ENCODE results near the gene ZSWIM8. TPM values are rescaled to one million over a fixed set of nuclear protein-coding genes. Genes with fewer than 3 reads are reported as not detected.

Gene ZSWIM8
- polyA plus RNA-seq, 1 donor (not counting 4 experiments of a cell fraction or from before 2014, with no cell fraction given), result 34.2 TPM

DNA sequence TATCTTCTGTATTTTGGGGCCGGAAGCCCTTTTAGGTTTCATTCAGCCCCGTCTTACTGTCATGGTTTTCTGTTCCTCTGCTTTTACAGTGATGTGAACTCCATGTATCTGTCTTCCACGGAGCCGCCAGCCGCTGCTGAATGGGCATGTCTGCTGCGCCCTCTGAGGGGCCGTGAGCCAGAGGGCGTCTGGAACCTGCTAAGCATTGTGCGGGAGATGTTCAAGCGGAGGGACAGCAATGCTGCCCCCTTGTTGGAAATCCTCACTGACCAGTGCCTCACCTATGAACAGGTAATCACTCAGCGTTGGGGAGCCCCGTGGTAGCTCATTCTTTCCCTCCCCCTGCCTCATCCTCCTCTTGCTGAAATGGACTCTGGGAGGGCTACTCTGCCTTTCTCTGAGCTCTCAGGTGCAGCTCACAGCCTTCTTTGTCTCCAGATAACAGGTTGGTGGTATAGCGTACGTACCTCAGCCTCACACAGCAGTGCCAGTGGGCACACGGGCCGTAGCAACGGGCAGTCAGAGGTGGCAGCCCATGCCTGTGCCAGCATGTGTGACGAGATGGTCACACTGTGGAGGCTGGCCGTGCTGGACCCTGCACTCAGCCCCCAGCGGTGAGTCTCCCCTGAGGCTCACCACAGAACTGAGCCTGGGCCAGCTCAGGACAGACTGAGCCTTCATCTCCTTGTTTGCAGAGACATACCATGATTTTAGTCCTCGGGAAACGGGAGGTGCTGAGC is 5.7 kb downstream of the ZSWIM8 start:
- H3K9ac ChIP-seq (ENCODE audit: control insufficient read depth, extremely low read depth, insufficient read depth, low read length), result no peak overlapping the region
- TF ChIP-seq, protein P1, sequence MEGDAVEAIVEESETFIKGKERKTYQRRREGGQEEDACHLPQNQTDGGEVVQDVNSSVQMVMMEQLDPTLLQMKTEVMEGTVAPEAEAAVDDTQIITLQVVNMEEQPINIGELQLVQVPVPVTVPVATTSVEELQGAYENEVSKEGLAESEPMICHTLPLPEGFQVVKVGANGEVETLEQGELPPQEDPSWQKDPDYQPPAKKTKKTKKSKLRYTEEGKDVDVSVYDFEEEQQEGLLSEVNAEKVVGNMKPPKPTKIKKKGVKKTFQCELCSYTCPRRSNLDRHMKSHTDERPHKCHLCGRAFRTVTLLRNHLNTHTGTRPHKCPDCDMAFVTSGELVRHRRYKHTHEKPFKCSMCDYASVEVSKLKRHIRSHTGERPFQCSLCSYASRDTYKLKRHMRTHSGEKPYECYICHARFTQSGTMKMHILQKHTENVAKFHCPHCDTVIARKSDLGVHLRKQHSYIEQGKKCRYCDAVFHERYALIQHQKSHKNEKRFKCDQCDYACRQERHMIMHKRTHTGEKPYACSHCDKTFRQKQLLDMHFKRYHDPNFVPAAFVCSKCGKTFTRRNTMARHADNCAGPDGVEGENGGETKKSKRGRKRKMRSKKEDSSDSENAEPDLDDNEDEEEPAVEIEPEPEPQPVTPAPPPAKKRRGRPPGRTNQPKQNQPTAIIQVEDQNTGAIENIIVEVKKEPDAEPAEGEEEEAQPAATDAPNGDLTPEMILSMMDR (optimal IDR thresholded peaks at IDR 0.05 in 1 of 3, IDR thresholded peaks at IDR 0.05 in 1 of 3, conservative IDR thresholded peaks at IDR 0.05 in 1 of 3; ENCODE audit: extremely low read depth in 1 of 3, insufficient read depth in 2 of 3, low read length in 3 of 3), result no peak
- no peak for TF ChIP-seq EZH2 (IDR thresholded peaks at IDR 0.05; ENCODE audit: low read length)
- peaks cover 3% of the 10 kb centered on the region for H3K9me1 ChIP-seq (ENCODE audit: control insufficient read depth, extremely low read depth, insufficient read depth, low read length)
- no peak overlapping the region for H3K27ac ChIP-seq (ENCODE audit: control insufficient read depth, insufficient read depth, low read length)
- dilution Hi-C loops (cut with MboI; ENCODE audit: extremely low pct_ligation_motif_present, low sequenced_read_pairs), result no loop called here
- H3K4me1 ChIP-seq (ENCODE audit: control insufficient read depth, extremely low read depth, insufficient read depth, low read length), result peaks cover 7% of the 10 kb centered on the region
- H3K36me3 ChIP-seq (ENCODE audit: control insufficient read depth in 2 of 2, extremely low read depth in 1 of 2, insufficient read depth in 2 of 2, low read length in 2 of 2), result peaks cover 38 to 48% of the 10 kb centered on the region in 2 experiments
- H3K79me2 ChIP-seq (ENCODE audit: control insufficient read depth, insufficient read depth, low read length), result peaks cover 24% of the 10 kb centered on the region
- no peak overlapping the region for H3K4me3 ChIP-seq (ENCODE audit: control insufficient read depth in 2 of 3, extremely low read depth in 1 of 3, insufficient read depth in 2 of 3, low read depth in 1 of 3, low read length in 3 of 3)
- peaks cover 7% of the 10 kb centered on the region for H4K20me1 ChIP-seq (ENCODE audit: control insufficient read depth, extremely low read depth, insufficient read depth, low read length)
- no peaks in the 10 kb centered on the region for H3K9me3 ChIP-seq (ENCODE audit: control insufficient read depth, low read depth, low read length)
- DNase-seq (ENCODE audit: low read depth, low spot score) (no peak), FAIRE-seq (no peak)
- no peaks in the 10 kb centered on the region for H3K27me3 ChIP-seq (ENCODE audit: control insufficient read depth, extremely low read depth, insufficient read depth, low read length)
- H3K4me2 ChIP-seq (ENCODE audit: control insufficient read depth, extremely low read depth, insufficient read depth, low read depth, low read length), result no peak overlapping the region
- H2AFZ ChIP-seq (ENCODE audit: control insufficient read depth, low read length), result no peak overlapping the region

DNA sequence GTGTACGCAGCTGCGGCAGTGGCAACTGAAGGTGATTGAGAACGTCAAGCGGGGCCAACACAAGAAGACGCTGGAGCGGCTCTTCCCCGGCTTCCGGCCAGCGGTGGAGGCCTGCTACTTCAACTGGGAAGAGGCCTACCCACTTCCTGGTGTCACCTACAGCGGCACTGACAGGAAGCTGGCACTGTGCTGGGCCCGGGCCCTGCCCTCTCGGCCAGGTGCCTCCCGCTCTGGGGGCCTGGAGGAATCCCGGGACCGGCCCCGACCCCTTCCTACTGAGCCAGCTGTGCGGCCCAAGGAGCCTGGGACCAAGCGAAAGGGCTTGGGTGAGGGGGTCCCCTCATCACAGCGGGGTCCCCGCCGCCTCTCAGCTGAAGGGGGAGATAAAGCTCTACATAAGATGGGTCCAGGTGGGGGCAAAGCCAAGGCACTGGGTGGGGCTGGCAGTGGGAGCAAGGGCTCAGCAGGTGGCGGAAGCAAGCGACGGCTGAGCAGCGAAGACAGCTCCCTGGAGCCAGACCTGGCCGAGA is 6.5 kb downstream of the ZSWIM8 start:
- DNase-seq (ENCODE audit: low read depth, low spot score) (no peak), FAIRE-seq (no peak)
- H3K79me2 ChIP-seq (ENCODE audit: control insufficient read depth, insufficient read depth, low read length), result peaks cover 17% of the 10 kb centered on the region
- no peak overlapping the region for H3K4me3 ChIP-seq (ENCODE audit: control insufficient read depth in 2 of 3, extremely low read depth in 1 of 3, insufficient read depth in 2 of 3, low read depth in 1 of 3, low read length in 3 of 3)
- TF ChIP-seq EZH2 (IDR thresholded peaks at IDR 0.05; ENCODE audit: low read length), result no peak
- TF ChIP-seq, protein P1 (optimal IDR thresholded peaks at IDR 0.05 in 1 of 3, IDR thresholded peaks at IDR 0.05 in 1 of 3, conservative IDR thresholded peaks at IDR 0.05 in 1 of 3; ENCODE audit: extremely low read depth in 1 of 3, insufficient read depth in 2 of 3, low read length in 3 of 3), result no peak
- no peak overlapping the region for H3K4me2 ChIP-seq (ENCODE audit: control insufficient read depth, extremely low read depth, insufficient read depth, low read depth, low read length)
- no peaks in the 10 kb centered on the region for H3K27me3 ChIP-seq (ENCODE audit: control insufficient read depth, extremely low read depth, insufficient read depth, low read length)
- H3K27ac ChIP-seq (ENCODE audit: control insufficient read depth, insufficient read depth, low read length), result no peak overlapping the region
- H3K9me1 ChIP-seq (ENCODE audit: control insufficient read depth, extremely low read depth, insufficient read depth, low read length), result peaks cover 3% of the 10 kb centered on the region
- dilution Hi-C loops (cut with MboI; ENCODE audit: extremely low pct_ligation_motif_present, low sequenced_read_pairs), result no loop called here
- H2AFZ ChIP-seq (ENCODE audit: control insufficient read depth, low read length), result no peak overlapping the region
- no peaks in the 10 kb centered on the region for H3K9me3 ChIP-seq (ENCODE audit: control insufficient read depth, low read depth, low read length)
- peaks cover 4% of the 10 kb centered on the region for H4K20me1 ChIP-seq (ENCODE audit: control insufficient read depth, extremely low read depth, insufficient read depth, low read length)
- H3K36me3 ChIP-seq (ENCODE audit: control insufficient read depth in 2 of 2, extremely low read depth in 1 of 2, insufficient read depth in 2 of 2, low read length in 2 of 2), result peaks cover 43 to 55% of the 10 kb centered on the region in 2 experiments
- no peak overlapping the region for H3K9ac ChIP-seq (ENCODE audit: control insufficient read depth, extremely low read depth, insufficient read depth, low read length)
- peaks cover 2% of the 10 kb centered on the region for H3K4me1 ChIP-seq (ENCODE audit: control insufficient read depth, extremely low read depth, insufficient read depth, low read length)
